HT1080 (cell line): ENCODE measurements around the gene ARF4. TPM values are rescaled to one million over a fixed set of nuclear protein-coding genes. Genes with fewer than 3 reads are reported as not detected.
"Not testable (repeated sequence)": the region's sequence is repeated elsewhere in the genome, so short reads cannot be mapped to it uniquely, and the experiment has no call there.

Experiments
- DNase-seq: peaks from one replicate; pipeline ENCODE4 v3.0.0-alpha.2; 2015; ENCODE audit warnings: low read depth
- polyA plus RNA-seq, 2 experiments: library from polyadenylated mRNA; depleted of rRNA; stranded (reverse); fragments of >200 nt; gene quantifications; 2 replicates each; pipeline ENCODE4 v1.2.3, GENCODE V29; 2015
- total RNA-seq: library from RNA; depleted of rRNA; stranded (reverse); fragments of >200 nt; shearing (Covaris generic); gene quantifications from 2 replicates; pipeline ENCODE4 v1.2.3, GENCODE V29; 2014; rRNA removed

The ARF4 gene
- total RNA-seq: 169 and 206 TPM in 2 replicates
- 327 and 376 TPM in 2 replicates for polyA plus RNA-seq (2015; cell fraction: cytosol; rRNA removed)
- polyA plus RNA-seq (2015; cell fraction: nucleus; rRNA removed): 245 and 311 TPM in 2 replicates

GRCh38 chr3:57597127-57597923 lies at the start of gene ARF4:
ARF4 (minus strand) TSS chr3:57597344; CDS start chr3:57597140, 204 bp downstream.
- peak; percentile 100 for DNase-seq

DNA sequence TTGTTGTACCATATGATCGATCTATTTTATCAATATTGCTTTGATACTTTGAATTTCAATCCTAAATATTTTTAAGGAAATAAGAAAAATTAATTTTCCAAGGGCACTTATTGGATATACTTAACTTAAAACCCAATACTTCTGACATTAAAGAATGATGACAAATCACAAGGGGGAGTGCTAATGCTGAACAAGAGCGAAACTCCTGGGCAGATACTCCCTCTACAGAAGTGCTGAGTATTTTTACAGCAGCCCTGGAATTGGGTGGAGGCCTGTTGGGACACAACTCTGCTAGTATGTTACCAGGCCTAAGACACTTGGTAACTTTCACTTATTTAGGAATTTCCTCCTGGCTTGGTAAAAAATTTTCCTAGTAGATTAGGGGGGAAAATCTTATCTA lies 49.6 kb upstream of the ARF4 start:
- peak; percentile 12 for DNase-seq

DNA sequence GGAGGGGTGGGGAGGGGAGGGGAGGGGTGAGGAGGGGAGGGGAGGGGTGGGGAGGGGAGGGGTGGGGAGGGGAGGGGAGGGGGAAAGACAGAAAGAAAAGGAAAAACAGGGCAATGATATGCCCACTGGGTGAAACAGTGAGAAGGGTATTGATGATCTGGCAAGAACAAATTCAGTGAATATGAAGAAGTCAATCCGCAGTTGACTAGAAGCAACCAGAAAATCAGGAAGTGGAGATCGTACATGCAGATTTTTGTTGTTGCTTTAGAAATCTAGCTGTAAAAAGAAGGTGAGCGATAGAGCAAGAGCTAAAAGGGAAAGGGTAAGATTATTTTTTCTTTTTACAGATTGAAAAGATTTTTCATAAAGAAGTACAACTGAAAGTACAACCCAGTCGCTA lies 47.6 kb upstream of the ARF4 start:
- DNase-seq: no peak

GRCh38 chr3:57637391-57637790 lies 40.2 kb upstream of the ARF4 start:
- no peak for DNase-seq

DNA sequence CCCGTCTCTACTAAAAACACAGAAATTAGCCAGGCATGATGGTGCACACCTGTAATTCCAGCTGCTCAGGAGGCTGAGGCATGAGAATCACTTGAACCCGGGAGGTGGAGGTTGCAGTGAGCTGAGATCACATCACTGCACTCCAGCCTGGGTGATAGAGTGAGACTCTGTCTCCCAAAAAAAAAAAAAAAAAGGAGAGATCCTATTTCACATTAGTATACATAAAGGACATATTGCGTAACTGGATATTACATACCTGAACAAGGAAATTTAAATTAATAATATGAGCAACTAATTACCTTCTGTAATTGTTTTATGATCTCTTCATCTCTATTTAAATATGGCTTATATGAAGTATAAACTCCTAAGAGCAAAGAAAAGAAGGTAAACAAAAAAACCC lies 37.1 kb upstream of the ARF4 start:
- DNase-seq: not testable (repeated sequence)

DNA sequence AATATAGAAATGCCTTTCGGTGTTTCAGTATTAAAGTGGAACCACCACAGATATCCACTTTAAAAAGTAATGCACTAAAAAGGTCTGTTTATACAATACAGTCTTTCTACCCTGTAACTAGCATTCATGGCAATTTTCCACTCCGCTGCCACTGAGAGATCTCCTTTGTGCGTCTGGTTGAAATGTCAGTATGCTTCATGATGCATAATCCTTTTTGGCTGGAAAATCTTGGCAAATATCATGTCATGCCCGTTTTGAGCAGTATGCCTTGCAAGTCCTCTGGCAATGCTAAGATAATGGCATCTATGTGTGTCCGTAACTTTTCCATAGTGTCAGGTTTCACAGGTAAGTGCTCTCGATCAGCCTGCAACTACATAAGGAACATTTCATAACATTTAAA lies 30.8 kb upstream of the ARF4 start:
- no peak for DNase-seq

- DNase-seq: no peak
Measured at GRCh38 chr3:57624801-57625200, 27.7 kb upstream of the ARF4 start.

- DNase-seq: no peak
Measured at GRCh38 chr3:57622362-57622761, 25.2 kb upstream of the ARF4 start.

- no peak for DNase-seq
Measured at GRCh38 chr3:57617739-57618138, 20.6 kb upstream of the ARF4 start.

- no peak for DNase-seq
Measured at GRCh38 chr3:57616233-57616632, 19.1 kb upstream of the ARF4 start.

- DNase-seq: not testable (repeated sequence)
Measured at GRCh38 chr3:57611870-57612269, 14.7 kb upstream of the ARF4 start.

GRCh38 chr3:57605683-57606082 lies 8.5 kb upstream of the ARF4 start:
- no peak for DNase-seq

- no peak for DNase-seq
Measured at GRCh38 chr3:57604971-57605370, 7.8 kb upstream of the ARF4 start.

DNA sequence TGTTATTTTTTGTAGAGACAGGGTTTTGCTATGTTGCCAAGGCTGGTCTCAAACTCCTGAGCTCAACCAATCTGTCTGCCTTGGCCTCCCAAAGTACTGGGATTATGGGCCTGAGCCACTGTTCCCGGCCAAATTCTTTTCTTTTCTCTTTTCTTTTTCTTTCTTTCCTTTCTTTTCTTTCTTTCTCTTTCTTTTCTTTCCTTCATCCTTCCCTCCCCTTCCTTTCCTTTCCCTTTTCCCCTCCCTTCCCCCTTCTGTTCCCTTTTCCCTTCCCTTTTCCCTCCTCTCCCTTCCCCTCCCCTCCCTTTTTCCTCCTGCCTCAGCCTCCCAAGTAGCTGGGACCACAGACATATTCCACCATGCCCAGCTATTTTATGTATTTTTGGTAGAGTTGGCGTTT lies 3.1 kb upstream of the ARF4 start:
- DNase-seq: no peak

- peak; percentile 17 for DNase-seq
Measured at GRCh38 chr3:57598765-57599360, 1.7 kb upstream of the ARF4 start.

GRCh38 chr3:57596495-57597126 lies 533 bp downstream of the ARF4 start:
- DNase-seq: peak; percentile 84

- no peak for DNase-seq
Measured at GRCh38 chr3:57594576-57594975, 2.6 kb downstream of the ARF4 start.

GRCh38 chr3:57594144-57594543 lies 3.0 kb downstream of the ARF4 start:
- no peak for DNase-seq

- DNase-seq: no peak
Measured at GRCh38 chr3:57592306-57592705, 4.8 kb downstream of the ARF4 start.

- no peak for DNase-seq
Measured at GRCh38 chr3:57587905-57588304, 9.2 kb downstream of the ARF4 start.

DNA sequence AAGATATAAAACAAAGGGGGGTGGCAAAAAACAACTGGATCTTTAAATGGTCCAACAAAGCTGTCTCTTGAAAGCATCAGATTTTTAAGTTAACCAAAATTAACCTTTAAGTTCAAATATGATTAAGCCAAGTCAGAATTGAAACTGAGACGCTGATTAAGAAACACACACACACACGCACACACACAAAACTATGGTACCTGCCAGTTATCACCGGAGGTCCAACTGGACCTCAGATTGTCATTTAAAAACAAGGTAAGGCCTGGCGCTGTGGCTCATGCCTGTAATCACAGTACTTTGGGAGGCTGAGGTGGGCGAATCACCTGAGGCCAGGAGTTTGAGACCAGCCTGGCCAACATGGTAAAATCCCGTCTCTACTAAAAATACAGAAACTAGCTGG lies 10.4 kb downstream of the ARF4 start:
- no peak for DNase-seq

DNA sequence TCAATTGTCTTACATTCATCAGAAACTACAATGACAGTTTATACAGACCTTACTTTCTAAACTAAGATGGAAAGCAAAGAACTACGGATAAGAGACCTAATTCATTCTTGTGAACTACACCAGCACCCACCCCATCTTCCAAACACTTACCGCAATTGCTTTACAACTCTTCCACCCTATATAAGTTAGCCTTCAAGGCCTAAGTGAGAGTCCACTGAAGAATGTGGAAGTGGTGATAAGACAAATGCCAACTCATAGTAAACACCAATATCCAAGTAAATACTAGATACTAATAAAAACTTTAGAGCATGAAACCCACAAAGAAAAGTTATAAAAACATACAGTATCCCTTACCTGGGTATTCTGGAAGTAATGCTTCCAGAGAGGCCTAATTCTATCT lies 13.6 kb downstream of the ARF4 start:
- DNase-seq: no peak
